GM20000 (cell line): ENCODE data around the gene EDC4.

Experiments
- DNase-seq: peaks from one replicate; pipeline ENCODE4 v3.0.0; 2012; ENCODE audit warnings: low spot score
- CTCF ChIP-seq: IDR thresholded peaks from 2 replicates; pipeline ENCODE4 v1.5.1; 2012; ENCODE audit warnings: mild to moderate bottlenecking, control low read depth; ENCODE audit errors: extremely low read depth, missing control alignments

Gene EDC4

GRCh38 chr16:67915831-67916723 lies 43.2 kb downstream of the EDC4 start:
- TF ChIP-seq CTCF: no peak
- DNase-seq: no peak

- no peak for DNase-seq
- TF ChIP-seq CTCF: no peak
Measured at GRCh38 chr16:67917140-67917851, 44.4 kb downstream of the EDC4 start.

- TF ChIP-seq CTCF: no peak
- DNase-seq: no peak
Measured at GRCh38 chr16:67917852-67918236, 45.0 kb downstream of the EDC4 start.

- no peak for DNase-seq
- no peak for TF ChIP-seq CTCF
Measured at GRCh38 chr16:67919622-67920221, 46.9 kb downstream of the EDC4 start.

GRCh38 chr16:67922221-67922620 lies 49.4 kb downstream of the EDC4 start:
- no peak for DNase-seq
- no peak for TF ChIP-seq CTCF

GRCh38 chr16:67922740-67923139 lies 49.9 kb downstream of the EDC4 start:
- no peak for TF ChIP-seq CTCF
- no peak for DNase-seq
